SKM-1 (cell line): ENCODE results near the gene BLACAT1.
"Not testable (repeated sequence)": the region's sequence is repeated elsewhere in the genome, so short reads cannot be mapped to it uniquely, and the experiment has no call there.

Experiments used
- DNase-seq: peaks from one replicate; lab custom pipeline; 2025; ENCODE audit not compliant: unreplicated experiment; lab: John Stamatoyannopoulos, UW

BLACAT1 gene

DNA sequence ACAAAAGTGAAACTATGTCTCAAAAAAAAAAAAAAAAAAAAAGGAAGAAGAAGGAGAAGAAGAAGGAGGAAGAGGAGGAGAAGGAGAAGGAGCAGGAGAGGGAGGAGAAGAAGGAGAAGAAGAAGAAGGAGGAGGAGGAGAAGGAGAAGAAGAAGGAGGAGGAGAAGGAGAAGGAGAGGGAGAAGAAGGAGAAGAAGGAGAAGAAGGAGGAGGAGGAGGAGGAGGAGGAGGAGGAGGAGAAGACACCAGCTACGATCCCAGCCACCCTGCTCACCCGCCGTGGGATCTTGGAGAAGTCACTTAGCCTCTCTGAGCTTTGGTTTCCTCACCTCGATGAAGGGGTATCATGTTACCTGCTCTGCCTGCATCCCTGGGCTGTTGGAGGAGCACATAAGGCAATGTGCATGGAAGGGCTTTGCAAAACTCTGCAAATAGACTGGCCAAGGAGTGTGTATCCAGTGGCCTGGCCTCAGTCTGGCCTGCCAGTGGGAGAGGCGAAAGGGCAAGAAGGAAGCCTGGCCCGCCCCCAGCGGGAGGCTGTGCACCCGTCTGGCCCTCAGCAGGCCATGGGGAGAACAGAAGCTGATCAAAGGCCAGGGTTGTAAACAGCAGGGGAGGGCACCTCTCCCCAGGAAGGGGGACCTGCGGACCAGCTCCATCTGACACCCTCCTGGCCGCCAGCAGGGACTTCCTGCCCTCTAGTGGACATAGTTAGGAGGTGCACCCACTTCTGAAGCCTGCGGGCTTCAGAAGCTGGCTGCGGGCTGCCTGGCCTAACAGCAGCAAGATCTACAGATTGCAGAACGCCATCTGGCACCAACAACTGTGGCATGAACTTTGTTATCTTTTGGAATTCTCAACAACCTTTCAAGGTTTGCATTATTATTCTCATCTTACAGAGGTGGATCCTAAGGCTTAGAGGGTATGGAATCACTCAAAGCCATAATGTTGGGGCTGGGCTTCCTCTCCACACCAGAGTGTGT lies 29.4 kb upstream of the BLACAT1 start:
- DNase-seq: peak; percentile 54

DNA sequence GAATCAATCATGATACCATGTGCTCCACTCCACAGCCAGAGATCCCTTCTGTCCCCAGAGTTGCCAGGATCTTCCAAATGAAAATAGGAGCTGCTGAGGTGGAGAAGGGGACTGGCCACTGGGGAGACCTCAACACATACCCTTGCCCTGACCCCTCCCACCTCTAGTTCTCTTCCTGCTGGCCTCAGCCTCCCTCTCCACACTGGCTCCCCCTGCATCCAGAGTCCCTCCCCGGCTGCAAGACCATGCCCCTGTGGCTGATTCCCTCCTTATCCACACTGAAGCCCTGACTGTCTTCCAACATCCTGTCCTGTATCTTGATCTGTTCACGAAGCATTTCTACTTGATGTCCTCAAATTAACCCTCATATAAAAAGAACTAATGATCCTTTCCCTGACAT lies 27.5 kb upstream of the BLACAT1 start:
- DNase-seq: no peak

DNA sequence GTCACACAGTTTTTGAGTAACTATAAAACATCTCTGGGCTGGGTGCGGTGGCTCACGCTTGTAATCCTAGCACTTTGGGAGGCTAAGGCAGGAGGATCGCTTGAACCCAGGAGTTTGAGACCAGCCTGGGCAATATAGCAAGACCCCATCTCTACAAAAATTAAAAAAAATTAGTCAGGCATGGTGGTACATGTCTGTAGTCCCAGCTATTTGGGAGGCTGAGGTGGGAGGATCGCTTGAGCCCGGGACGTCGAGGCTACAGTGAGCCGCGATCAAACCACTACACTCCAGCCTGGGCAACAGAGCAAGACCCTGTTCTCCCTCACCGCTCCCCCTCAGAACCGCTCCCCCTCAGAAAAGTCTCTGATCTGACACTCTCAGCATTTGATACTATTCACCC lies 26.7 kb upstream of the BLACAT1 start:
- not testable (repeated sequence) for DNase-seq

DNA sequence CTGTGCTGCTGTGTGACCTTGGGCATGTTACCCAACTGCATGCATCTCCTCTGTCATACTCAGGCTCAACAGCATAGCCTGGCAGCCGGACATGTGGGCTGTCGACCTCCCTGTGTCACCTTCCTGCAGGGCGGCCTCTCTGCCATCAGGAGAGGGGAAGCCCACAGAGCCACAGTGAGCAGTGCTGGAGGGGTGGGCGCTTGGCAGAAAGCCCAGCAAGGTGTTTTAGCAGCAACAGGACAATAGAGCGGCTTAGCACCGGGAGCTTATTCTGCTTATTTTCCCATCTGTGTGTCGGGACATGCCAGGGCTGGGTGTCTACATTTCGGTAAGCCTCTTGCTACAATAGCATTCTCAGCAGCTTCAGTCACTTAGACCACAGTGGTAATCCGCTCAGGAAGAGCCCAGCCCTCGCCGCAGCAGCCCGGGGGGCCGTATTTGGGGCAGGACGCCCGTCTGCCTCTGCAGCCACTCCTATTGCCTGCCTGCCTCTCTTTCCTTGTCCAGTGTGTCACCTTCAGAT lies 25.8 kb upstream of the BLACAT1 start:
- DNase-seq: no peak

DNA sequence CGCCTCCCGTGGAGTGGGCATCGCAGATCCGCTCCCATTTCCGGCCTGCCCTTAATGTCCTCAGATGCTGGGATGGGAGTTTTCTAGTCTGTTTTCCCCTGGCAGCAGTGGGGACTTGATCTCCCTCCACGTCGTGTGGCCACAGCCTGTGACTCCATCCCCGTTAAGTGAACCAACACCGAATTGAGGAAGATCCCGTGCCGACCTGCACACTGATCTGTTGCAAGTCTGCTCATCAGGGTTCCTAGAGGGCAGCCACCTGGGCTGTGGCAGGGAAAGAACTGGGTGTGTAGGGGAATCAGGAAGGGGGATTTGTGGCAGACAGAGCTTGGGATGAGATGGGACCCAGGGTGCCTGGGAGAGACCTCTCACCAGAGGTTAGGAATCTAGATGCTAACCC lies 25.4 kb upstream of the BLACAT1 start:
- no peak for DNase-seq

DNA sequence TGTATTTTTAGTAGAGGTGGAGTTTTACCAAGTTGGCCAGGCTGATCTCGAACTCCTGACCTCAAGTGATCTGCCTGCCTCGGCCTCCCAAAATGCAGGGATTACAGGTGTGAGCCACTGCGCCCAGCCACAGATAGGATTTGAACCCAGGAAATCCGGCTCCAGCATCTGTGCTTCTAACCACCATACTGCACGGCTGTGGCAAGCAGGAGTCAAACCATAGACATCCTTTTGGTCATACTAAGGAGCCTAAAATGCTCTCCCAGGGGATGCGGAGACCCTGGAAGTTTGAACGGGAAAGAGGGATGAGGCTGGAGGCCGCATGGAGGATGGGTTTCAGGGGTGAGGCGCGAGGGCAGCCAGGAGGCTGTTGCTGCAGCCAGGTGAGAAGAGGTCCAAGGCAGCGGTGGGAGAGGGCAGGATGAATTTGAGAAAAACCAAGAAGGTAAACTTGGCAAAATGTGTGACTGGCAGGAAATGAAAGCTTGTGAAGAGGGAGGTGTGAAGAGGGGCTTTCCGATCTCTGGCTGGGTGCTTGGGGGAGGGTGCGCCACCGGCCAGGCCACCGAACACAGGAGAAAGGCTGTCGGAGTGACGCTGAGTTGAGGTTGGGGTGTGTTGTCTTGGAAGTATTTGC lies 24.6 kb upstream of the BLACAT1 start:
- DNase-seq: no peak

DNA sequence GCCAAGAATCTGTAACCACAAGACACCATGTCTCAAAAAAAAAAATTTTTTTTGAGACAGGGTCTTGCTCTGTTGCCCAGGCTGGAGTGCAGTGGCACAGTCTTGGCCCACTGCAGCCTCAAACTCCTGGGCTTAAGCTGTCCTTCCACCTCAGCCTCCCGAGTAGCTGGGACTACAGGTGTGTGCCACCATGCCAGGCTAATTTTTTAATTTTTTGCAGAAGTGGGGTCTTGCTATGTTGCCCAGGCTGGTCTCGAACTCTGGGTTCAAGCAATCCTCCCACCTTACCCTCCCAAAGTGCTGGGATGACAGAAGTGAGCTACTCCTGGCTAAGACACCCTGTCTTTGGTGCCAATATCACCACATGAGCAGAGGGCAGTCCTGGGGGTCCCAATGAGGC lies 23.1 kb upstream of the BLACAT1 start:
- not testable (repeated sequence) for DNase-seq

DNA sequence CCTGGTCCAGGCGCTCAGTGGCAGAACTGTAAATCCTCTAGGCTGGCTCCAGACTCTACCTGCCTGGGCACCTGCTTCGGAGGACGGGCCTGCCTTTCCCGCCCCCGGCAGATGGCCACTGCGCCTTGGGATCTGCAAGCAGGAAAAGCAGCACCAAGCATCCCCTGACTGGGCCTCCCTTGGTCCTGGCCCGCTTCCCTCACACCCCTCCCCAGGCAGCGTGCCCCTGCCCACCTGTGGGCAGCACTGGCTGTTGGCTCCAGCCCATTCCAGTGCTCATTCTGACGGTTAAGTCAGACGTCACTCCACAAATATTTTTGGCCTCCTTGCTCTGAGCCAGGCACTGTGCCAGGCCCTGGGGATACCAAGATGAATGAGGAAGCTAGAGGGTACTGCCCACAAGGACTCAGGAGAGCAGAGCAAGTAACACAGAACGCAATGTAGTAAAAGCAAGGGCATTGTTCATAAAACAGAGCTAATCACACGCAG lies 22.0 kb upstream of the BLACAT1 start:
- DNase-seq: no peak

DNA sequence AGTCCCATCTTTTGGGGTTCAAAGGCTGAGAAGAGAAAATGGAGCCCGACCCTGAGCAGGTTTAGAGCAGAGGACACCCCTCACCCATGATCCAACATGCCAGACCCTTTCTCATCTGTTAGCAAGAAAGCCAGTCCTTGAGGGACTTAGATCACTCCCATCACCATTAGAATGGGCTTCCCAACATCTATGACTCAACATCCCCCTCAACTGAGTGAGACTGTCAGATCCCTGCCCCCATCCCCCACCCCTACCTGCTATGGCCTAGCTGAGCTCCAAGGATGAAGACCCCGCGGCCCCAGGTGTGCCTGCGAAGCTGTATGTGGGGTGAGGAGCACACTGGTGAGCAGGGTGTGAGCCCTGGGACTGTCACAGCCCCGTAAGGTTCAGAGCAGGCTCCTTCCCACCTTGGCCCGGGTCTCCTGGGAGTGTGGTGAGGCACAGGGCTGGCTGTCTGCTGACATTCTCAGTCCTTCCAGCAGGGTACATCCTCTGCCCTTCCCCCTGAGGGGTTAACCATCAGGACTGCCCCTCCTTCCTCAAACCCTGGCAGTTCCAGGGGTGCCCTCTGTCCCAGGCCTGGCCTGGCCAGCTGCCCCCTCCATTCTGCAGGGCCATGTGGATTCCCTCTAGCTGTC lies 21.4 kb upstream of the BLACAT1 start:
- DNase-seq: no peak

DNA sequence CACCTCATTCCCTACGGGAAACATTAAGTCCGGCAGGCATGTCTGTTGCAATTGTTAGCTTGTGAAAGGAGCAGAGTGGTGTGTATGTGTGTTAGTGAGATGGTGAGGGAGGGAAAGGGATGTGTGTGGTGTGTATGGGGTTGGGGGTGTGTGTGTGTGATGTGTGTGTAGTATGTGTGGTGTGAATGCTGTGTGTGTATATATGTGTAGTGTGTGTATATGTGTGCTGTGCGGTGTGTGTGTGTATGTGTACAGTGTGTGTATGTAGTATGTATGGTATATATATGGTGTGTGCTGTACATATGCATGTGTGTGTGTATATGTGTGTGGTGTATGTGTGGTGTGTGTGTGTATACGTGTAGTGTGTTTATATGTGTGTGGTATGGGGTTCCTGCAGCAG lies 20.8 kb upstream of the BLACAT1 start:
- no peak for DNase-seq

DNA sequence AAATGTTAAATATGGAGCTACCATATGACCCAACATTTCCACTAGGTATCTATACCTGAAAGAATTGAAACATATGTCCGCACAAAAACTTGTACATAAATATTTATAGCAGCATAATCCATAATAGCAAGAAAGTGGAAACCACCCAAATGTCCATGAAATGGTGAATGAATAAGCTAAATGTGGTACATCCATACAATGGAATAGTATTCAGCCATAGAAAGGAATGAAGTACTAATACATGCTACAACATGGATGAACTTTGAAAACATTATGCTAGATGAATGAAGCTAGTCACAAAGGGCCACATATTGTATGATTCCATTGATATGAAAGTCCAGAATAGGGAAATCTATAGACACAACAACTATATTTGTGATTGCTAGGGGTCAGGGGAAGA lies 20.0 kb upstream of the BLACAT1 start:
- no peak for DNase-seq

DNA sequence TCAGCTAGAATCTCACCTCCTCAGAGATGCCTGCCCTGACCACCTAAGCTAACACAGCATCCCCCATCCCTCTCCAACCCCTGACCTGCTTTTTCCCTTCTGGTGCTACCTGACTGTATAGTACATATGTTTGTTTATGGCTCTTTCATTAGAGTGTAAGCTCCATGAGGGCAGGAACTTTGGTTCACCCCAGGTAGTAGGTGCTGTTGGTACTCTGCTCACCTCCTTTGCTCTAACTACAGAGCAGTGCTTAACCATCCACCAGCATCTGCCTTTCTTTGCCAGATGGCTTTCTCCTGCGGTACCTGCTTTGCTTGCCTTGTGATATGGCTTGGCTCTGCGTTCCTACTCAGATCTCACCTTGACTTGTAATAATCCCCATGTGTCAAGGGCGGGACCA lies 18.7 kb upstream of the BLACAT1 start:
- DNase-seq: no peak

DNA sequence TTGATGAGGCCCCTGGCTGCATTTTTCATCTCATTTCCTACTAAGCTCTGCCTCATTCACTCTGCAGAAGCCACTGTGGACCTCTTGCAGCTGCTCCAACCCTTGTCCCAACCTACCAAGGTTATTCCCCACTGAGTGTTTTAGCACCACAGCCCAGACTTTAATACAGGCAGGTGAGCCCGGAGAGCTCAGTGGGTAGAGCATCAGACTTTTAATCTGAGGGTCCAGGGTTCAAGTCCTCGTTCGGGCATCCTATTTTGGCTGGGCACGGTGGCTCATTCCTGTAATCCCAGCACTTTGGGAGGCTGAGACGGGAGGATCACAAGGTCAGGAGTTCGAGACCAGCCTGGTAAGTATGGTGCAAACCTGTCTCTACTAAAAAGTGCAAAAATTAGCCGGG lies 18.1 kb upstream of the BLACAT1 start:
- DNase-seq: no peak

DNA sequence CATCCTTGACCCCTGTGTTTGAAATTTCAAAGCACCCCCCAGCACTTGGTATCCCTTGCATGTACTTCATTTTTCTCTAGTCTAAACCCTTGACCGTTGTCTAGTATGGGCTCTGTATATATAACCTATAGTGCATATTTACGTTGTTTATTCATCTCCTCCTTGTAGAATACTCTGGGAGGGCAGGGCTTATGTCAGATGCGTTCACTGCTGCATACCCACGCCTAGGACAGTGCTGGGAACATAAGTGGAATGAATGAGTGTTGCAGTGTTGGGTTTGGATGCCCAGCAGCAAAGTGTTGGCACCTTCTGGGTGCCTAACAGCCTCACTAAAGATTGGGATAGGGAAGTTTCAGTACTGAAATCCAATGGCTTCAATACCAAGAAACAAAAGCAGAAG lies 17.6 kb upstream of the BLACAT1 start:
- no peak for DNase-seq

DNA sequence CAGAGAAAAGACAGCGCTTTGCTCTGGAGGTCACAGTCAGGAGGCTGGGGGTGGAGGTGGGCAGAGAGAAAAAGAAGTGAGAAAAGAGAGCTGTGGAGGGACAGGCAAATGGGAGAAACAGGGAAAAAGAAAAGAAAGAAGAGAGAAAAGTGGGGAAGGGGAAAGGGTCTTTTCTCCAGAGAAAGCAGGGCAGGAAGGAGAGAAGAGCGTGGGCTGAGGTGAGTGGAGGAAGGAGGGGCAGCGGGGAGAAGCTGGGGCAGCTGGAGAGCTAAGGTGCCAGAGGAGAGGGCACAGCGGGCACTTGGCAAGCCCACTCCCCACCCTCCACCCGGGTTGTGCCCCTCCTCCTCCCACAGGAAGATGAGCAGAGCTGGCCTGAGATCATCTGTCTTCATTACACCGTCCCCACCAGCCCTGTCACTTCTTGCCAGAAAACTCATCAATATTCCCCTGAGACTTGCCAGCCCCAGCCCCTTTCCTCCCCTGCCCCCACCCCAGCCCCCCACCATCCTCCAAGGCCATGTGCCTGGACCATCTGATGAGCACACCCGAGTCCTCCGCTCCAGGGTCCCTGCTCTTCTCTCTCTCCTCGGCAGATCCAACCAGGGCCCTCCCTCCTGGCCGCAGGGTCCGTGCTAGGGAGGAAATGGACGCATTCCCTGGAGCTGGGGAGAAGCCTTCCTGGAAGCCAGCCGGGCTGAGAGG lies 17.0 kb upstream of the BLACAT1 start:
- no peak for DNase-seq

DNA sequence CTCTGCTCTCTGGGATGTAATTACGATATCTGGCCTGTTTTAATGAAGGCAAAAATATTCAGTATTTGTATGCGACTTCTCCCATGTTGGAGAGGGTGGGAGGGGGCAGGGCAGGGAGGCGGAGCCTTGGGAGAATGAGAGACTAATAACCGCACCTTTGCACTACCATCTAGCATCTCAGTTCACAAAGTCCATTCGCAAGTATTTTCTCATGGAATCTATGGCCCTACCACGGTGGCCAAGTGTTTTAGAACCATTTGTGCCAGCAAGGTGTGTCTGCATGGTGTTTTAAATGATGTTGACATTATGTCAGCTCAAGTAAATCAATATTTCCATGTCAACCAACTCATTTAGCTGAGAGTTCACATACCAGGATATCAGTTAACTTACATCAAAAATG lies 14.3 kb upstream of the BLACAT1 start:
- DNase-seq: no peak

DNA sequence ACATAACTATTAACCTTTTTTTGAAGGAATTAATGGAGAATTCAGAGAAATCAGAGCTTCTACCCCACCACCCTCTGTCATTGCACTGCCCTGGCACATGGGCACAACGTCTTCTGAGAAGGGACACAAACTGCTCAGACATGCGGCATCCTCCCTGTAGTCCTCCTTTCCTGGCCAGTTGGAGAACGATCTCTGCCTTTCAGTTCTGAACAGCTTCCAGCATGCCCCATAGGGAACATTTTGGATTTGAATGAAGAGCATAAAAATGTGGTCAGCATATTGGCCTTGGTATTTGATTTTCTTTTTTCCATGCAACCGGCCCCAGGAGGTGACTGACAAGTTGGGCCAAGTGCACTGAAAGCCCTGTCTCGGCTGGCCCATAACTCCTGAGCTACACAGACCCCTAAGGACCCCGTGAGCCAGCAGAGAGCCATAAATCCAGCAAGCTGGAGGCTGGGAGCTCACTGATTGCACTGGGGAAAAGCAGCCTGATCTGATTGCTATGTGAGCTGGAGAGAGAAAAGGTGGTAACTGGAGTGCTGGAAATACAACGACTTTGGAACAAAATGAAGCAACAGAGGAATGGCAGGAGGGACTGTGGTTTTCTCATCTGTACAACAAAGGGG lies 10.9 kb upstream of the BLACAT1 start:
- no peak for DNase-seq

DNA sequence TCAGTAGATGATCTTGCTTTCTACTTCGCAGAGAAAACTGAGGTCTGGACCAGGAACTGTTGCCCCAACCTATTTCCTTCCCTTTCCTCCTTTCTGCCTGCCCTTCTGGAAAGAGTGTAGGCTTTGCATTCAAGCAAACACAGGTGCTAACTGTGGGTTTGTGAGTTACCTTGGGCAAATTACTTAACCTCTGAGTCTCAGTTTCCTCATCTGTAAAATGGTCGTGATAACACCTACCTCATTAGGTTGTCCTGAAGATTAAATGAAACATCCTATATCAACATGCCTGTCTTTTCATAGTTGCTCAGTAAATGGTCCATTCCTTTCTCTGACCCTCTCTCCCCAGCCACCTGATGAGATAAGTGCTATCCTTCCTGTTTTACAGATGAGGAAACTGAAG lies 9.5 kb upstream of the BLACAT1 start:
- DNase-seq: no peak

DNA sequence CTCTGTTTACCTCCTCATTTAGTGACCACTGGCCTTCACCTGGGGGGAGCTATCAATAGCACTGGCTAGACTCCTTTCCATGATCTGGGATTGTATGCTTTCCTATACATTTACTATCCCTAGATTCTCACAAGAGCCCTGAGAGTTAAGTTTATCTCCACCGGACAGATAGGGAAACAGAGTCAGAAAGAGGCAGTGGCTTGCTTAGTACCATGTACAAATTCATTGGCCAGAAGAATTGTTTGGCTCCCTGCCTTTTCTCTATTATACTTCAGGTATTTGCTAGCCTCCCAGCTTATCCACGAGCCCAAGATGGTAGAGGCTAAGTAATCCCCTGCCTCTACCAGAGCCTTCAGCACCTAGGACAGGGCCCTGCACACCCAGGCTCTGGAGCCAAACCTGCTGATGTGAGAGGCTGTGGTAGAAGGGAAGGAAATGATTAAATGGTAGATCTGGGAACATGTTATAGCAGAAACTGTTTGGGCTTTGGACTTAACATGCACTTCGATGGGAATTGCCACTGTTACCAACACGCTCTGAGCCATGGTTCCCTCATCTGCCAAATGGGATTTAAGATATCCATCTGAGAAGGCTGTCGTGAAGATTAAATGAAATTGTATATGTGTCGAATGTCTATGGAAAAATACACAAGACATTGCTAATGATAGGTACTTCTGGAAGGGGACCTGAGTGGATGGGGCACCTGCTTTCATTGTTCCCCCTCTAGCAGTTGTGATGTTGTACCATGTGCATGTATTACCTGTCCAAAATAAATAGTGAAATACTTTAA lies 3.1 kb upstream of the BLACAT1 start:
- no peak for DNase-seq
